ENCODE results near the gene CNPY1. TPM values are rescaled to one million over a fixed set of nuclear protein-coding genes. Genes with fewer than 3 reads are reported as not detected.

CNPY1 gene
- total and polyA plus RNA-seq, 9 of the 15 experiments (the other 6 are each of a cell fraction or from before 2014, with no cell fraction given): not detected

GRCh38 chr7:155559519-155560108, 13.3 kb upstream of the CNPY1 start:
- CTCF ChIA-PET (ENCODE audit: low intra/inter-chr PET ratio): no interaction called here
- Histone ChIP-seq H3K27ac (ENCODE audit: extremely low read depth, low read depth, low read length) (no peak overlapping the region), H3K9ac (ENCODE audit: insufficient read depth in 1 of 2, low read depth in 2 of 2, low read length in 2 of 2) (no peak overlapping the region), H3K9me3 (replicated peaks; ENCODE audit: control insufficient read depth, insufficient read depth, low read depth, low read length) (no peaks in the 10 kb centered on the region), H3K36me3 (ENCODE audit: control insufficient read depth, insufficient read depth, low read length) (no peaks in the 10 kb centered on the region), H3K79me2 (ENCODE audit: control insufficient read depth, insufficient read depth, low read length) (no peaks in the 10 kb centered on the region), H3K27me3 (ENCODE audit: control insufficient read depth in 2 of 2, insufficient read depth in 2 of 2, low read length in 2 of 2) (peaks cover 73 to 80% of the 10 kb centered on the region in 2 experiments), H2AFZ (ENCODE audit: low read depth, low read length) (no peak overlapping the region), H3K4me2 (ENCODE audit: insufficient read depth, low read length) (no peak overlapping the region), H3K9me1 (ENCODE audit: control insufficient read depth, insufficient read depth, low read length) (no peaks in the 10 kb centered on the region), H3K4me3 (no peak overlapping the region), H4K20me1 (replicated peaks; ENCODE audit: control insufficient read depth, insufficient read depth, low read length) (no peaks in the 10 kb centered on the region; the same call in 1 of the 2 replicates), H3K4me1 (replicated peaks in 1 of 2; ENCODE audit: control insufficient read depth in 2 of 2, insufficient read depth in 2 of 2, low read length in 2 of 2) (peaks cover 0 to 5% of the 10 kb centered on the region in 2 experiments; a peak in 2 of 5 replicates)
- TF ChIP-seq MECOM (CRISPR knock-in tag; IDR thresholded peaks at IDR 0.05): no peak
- no peak for TF ChIP-seq ARID3A (IDR thresholded peaks at IDR 0.05; ENCODE audit: borderline replicate concordance, low read depth, low read length)
- no peak for TF ChIP-seq HDAC6 (IDR thresholded peaks at IDR 0.05; ENCODE audit: low read depth, low read length)
- TF ChIP-seq HNRNPL (IDR thresholded peaks at IDR 0.05; ENCODE audit: low read depth, low read length): no peak
- no peak for TF ChIP-seq RBM15 (IDR thresholded peaks at IDR 0.05; ENCODE audit: insufficient read depth, low read length)
- no peak for TF ChIP-seq KLF13 (tag; IDR thresholded peaks at IDR 0.05; ENCODE audit: borderline replicate concordance, low read depth)
- no peak for TF ChIP-seq CREB5 (CRISPR knock-in tag; IDR thresholded peaks at IDR 0.05)
- no peak for TF ChIP-seq HSF4 (CRISPR knock-in tag; IDR thresholded peaks at IDR 0.05; ENCODE audit: borderline replicate concordance)
- TF ChIP-seq FOXP1 (CRISPR knock-in tag; IDR thresholded peaks at IDR 0.05): no peak
- no peak for TF ChIP-seq HEY1 (CRISPR knock-in tag; IDR thresholded peaks at IDR 0.05; ENCODE audit: borderline replicate concordance)
- TF ChIP-seq PHF20 (IDR thresholded peaks at IDR 0.05; ENCODE audit: partially characterized antibody): no peak
- TF ChIP-seq HDAC2 (IDR thresholded peaks at IDR 0.05): no peak
- no peak for TF ChIP-seq PURB (CRISPR knock-in tag; IDR thresholded peaks at IDR 0.05; ENCODE audit: low read depth)
- no peak for TF ChIP-seq SRF (CRISPR knock-in tag; IDR thresholded peaks at IDR 0.05)
- no peak for TF ChIP-seq MNT (conservative IDR thresholded peaks at IDR 0.05)
- ATAC-seq (peak; percentile 47; the same call in 2 of the 3 replicates), FAIRE-seq (no peak), DNase-seq (ENCODE audit: extremely low read depth in 1 of 4, low spot score in 3 of 4) (no peak)
- POLR2A ChIA-PET: no interaction called here
- no TSS peak for BruUV-seq (replicated peaks)
- WGBS (ENCODE audit: insufficient coverage, low coverage, missing lambda C conversion rate): 5% methylated on average over 13 of the region's 13 CpGs
- in situ Hi-C loops (cut with MboI) (no loop called here), intact Hi-C loops (cut with micrococcal nuclease) (no loop called here)

All from K562 (cell line).